HuH-7.5 (cell line): ENCODE data around the gene GRPEL1.

Source experiments
- DNase-seq: peaks from one replicate; pipeline ENCODE4 v3.0.0; 2011; ENCODE audit warnings: low spot score

GRPEL1 gene

GRCh38 chr4:7023901-7024300 lies 44.0 kb downstream of the GRPEL1 start:
- no peak for DNase-seq

- no peak for DNase-seq
Observed at GRCh38 chr4:7023486-7023885, 44.4 kb downstream of the GRPEL1 start.

DNA sequence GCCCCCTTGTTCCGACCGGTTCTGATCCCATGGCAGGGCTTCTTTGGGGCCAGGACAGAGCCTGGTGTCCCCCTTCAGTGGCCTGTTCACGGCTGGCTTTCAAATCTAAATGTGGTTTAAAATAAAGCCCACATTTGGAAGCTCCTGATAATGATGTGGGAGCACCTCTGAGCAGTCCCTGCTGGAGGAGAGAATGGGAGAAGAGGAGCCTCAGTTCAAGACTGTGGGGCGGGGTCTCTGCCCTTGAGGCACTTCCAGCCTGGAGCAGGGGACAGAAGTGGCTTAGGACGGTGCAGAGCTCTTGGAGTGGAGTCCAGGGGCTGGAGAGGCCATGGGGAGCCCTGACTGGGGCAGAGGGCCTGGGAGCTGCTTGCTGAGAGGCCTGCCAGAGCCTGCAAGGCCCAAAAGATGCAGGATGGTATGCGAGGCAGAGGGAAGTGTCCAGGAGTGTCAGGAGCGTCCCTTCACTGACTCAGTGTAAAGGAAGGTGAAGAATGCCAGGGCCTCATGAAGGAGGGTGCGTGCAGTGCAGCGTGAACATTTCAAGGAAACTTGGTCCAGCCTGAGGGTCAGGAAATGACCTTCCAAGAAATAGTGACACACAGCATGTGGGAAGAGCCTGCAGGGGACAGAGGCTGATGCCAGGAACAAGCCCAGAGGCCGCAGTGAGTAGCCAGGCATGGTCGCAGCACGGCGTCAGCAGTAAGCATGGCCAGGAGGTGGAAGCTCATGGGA lies 45.8 kb downstream of the GRPEL1 start:
- DNase-seq, result no peak

- DNase-seq, result no peak
Observed at GRCh38 chr4:7021355-7021754, 46.5 kb downstream of the GRPEL1 start.

DNA sequence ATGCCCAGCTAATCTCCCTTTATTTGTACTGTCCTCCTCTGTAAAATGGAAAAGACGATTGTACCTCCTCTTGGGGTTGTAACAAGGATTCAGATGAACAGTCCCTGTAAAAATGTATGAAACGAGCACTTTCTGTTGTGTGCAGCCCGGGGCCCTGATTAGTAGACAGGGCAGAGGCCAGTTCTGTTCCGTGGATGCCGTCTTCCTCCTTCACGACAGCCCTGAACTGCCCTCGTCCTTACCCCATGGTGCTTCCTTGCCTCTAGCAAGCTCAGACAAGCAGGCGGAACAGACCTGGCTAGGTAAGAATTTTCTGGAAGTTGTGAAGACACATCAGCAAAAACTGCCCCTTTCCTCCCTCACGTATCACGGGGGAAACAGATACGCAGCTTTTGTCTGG lies 47.0 kb downstream of the GRPEL1 start:
- DNase-seq, result no peak

GRCh38 chr4:7020290-7020689 lies 47.6 kb downstream of the GRPEL1 start:
- no peak for DNase-seq

- DNase-seq, result no peak
Observed at GRCh38 chr4:7019367-7019766, 48.5 kb downstream of the GRPEL1 start.

DNA sequence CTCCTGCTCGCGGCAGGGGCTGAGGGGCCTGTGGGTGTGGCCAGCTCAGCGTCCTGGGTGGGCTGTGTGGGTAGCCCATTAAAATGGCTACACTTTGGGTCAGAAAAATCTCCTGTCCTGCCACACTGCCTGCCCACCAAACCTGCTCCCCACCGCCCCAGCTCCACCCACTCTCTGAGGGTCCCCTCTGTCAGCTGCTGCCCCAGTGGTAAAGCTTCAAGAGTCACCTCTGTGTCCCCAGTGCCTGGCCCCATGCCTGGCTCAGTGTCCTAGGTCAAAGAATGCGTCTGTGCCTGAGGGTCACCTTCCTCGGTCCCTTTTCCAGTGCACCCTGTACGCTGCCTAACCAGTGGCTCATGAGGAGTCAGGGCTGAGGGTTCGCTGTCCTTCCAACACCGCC lies 49.6 kb downstream of the GRPEL1 start:
- DNase-seq, result no peak

GRCh38 chr4:7017446-7018048 lies 50.3 kb downstream of the GRPEL1 start:
- DNase-seq, result no peak

DNA sequence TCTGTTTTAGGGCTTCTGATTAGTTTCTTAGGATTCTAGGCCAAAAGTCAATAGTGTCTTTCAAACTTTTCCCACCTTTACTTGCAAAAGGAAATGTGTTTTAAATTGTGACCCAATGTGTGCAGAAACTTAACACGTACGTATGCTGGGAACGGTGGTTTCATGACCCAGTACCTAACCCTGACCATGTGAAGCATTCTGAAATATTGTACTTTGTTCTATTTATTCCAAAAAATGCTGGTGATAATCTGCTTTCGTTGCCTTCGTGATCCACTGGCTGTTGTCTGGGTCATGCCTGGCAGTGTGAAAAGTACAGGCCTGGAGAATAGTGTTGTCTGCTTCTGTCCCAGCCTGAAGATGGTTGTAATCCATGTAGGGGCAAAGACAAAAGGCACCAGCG lies 51.4 kb downstream of the GRPEL1 start:
- DNase-seq, result no peak

DNA sequence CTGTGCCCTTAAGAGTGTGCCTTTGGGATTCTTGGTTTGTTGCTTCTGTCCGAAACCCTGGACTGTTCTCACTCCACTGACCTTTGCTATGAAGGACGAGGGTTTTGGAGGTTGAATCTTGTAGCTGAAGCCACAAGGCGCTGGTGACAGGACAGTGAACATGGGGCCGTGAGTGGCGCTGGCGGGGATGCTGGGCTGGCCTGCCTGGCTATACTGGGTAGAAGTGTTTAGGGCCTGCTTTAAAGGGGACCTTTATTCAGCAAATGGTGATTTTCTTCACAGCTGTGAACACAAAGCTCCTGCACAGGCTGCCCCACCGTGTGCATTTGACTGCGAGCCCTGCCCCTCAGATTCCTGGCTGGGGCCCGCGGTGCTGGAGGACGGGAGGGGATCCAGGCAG lies 51.8 kb downstream of the GRPEL1 start:
- DNase-seq, result no peak

DNA sequence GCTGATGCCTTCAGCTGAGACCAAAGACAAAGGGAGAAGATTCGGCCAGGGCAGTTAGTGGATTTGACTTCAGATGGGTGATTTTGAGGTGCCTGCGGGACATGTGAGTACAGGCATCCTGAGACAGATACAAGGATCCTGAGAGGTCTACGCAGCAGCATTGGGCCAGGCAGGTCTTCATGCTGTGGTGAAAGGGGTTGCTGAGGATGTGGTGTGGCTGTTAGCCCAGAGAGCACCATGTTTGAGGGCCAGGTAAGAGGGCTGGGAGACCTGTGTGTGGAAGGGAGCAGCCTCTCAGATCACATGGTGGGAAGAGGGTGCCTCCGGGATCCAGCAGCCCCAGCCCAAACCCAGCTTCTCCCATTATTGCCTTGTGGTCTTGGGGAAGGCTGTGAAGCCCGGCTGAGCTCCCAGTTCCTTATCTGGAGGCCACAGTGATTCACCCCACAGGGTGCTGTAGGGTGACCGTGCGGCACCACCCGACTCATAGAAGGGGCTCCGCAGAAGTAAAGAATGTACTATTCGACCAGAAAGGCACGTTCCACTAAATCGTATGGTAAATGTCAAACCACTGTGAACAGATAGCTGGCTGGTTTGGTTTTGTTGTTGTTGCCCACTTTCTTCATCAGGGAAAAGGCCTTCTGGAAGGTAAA lies 52.4 kb downstream of the GRPEL1 start:
- DNase-seq, result no peak

DNA sequence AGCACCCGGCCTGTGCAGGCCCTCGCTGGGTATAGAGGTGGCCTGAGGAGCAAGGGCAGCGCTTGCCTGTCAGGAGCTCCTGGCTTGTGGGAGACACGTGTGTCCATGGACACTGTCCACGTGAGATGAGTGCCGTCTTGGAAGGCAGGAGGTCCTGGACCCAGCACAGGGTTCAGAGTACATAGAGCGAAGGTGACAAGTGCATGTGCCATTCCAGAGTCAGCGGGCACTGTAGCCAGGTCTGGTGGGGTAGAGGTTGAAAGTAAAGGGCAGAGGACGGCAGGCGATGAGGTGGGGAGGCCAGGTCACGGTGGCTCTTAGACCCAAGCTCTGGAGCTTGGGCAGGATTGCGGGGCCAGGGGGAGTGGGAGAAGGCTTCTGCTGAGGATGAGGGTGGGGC lies 53.0 kb downstream of the GRPEL1 start:
- DNase-seq, result no peak

- no peak for DNase-seq
Observed at GRCh38 chr4:7013175-7013574, 54.7 kb downstream of the GRPEL1 start.

DNA sequence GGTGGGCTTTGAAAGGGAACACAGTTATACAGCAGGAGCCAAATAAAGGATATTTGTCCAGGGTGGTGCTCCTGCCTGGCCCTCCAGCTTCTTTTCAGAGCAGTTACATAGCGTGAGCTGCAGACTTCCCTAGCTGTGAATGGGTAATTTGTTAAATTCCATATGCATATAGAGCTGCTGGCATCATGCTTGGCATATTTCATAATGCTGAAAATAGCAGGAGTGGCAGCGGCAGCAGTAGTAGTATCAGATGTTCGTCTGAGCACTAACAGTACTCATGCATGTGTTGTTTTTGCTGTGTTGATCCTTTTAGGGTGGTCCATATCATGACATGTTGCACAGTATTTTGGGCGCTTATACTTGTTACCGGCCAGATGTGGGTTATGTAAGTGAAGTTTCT lies 58.3 kb downstream of the GRPEL1 start:
- no peak for DNase-seq
